ENCODE results near the gene THUMPD2. TPM values are rescaled to one million over a fixed set of nuclear protein-coding genes. Genes with fewer than 3 reads are reported as not detected.

Gene THUMPD2
- total RNA-seq, 1 experiment from 2014 or later: 19.5 TPM

DNA sequence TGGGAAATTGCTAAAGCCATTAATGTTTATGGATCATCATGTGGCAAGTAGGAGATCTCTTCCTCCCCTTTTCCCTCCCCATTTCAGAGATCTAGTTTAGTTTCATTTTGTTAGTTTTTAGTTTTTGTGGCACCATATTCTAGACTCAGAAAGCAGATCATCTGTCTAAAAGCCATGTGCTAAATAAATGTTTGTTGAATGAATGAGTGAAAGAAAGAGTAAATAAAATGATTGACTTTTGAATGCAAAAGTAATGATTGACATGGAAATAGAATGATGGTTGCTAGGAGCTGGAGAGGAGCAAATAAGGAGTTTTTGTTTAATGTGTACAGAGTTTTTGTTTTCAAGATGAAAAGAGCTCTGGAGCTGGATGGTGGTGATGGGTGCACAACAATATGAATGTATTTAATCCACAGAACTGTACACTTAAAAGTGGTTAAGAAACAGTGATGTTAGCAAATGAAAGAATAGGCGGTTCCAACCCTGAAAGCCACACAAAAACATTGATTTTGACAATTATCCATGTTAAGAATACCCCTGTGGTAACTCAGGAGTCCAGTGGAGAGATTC is 89.7 kb downstream of the THUMPD2 start:
- TF ChIP-seq, protein P1, sequence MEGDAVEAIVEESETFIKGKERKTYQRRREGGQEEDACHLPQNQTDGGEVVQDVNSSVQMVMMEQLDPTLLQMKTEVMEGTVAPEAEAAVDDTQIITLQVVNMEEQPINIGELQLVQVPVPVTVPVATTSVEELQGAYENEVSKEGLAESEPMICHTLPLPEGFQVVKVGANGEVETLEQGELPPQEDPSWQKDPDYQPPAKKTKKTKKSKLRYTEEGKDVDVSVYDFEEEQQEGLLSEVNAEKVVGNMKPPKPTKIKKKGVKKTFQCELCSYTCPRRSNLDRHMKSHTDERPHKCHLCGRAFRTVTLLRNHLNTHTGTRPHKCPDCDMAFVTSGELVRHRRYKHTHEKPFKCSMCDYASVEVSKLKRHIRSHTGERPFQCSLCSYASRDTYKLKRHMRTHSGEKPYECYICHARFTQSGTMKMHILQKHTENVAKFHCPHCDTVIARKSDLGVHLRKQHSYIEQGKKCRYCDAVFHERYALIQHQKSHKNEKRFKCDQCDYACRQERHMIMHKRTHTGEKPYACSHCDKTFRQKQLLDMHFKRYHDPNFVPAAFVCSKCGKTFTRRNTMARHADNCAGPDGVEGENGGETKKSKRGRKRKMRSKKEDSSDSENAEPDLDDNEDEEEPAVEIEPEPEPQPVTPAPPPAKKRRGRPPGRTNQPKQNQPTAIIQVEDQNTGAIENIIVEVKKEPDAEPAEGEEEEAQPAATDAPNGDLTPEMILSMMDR (conservative IDR thresholded peaks at IDR 0.05): no peak
- H2BK20ac ChIP-seq (ENCODE audit: low read depth, low read length, poor library complexity, severe bottlenecking): no peak overlapping the region
- H4K5ac ChIP-seq (ENCODE audit: insufficient read length, low read depth, low read length): no peak overlapping the region
- no peaks in the 10 kb centered on the region for H3K27me3 Mint-ChIP-seq (ENCODE audit: low read depth)
- H2BK12ac ChIP-seq (ENCODE audit: insufficient read length, low read depth, low read length): no peak overlapping the region
- H2AFZ ChIP-seq (ENCODE audit: low read length): no peak overlapping the region
- no peak overlapping the region for H2BK120ac ChIP-seq (ENCODE audit: low read depth, low read length, poor library complexity, severe bottlenecking)
- no peak for DNase-seq
- no peak overlapping the region for H3T11ph ChIP-seq (ENCODE audit: low read length)
- H3K79me1 ChIP-seq (ENCODE audit: insufficient read depth, low read depth, low read length, poor library complexity, severe bottlenecking): no peaks in the 10 kb centered on the region
- no peak overlapping the region for H3K18ac ChIP-seq (ENCODE audit: insufficient read length, low read depth, low read length)
- no peak overlapping the region for H4K8ac ChIP-seq (replicated peaks; ENCODE audit: insufficient read length, low read depth, low read length)
- H3K23me2 ChIP-seq (ENCODE audit: insufficient read length, low read depth, low read length, poor library complexity, severe bottlenecking): no peaks in the 10 kb centered on the region
- H3K23ac ChIP-seq (ENCODE audit: insufficient read length, low read depth, low read length): no peak overlapping the region
- H3K56ac ChIP-seq (ENCODE audit: insufficient read length, low read depth, low read length): no peak overlapping the region
- H3K4me1 ChIP-seq (ENCODE audit: insufficient read depth, low read length): 0 out of 2 replicates have a peak, but pooled peaks cover 5% of the 10 kb centered on the region
- no peak overlapping the region for H3K14ac ChIP-seq (ENCODE audit: insufficient read depth, low read length)
- no peak overlapping the region for H3K27ac Mint-ChIP-seq
- H3K27ac ChIP-seq (ENCODE audit: insufficient read length, low read depth, low read length): no peak overlapping the region
- H3K9me3 ChIP-seq (ENCODE audit: control insufficient read depth, low read depth, low read length): no peaks in the 10 kb centered on the region
- no peak overlapping the region for H3K4me2 ChIP-seq (ENCODE audit: insufficient read depth, insufficient read length, low read length)
- peaks cover 4% of the 10 kb centered on the region in 2 experiments; a peak in 4 of 5 replicates for H3K9me3 Mint-ChIP-seq
- no peaks in the 10 kb centered on the region for H3K79me2 ChIP-seq (ENCODE audit: insufficient read depth, low read length)
- H3K36me3 Mint-ChIP-seq (ENCODE audit: insufficient read depth in 1 of 3, low read depth in 3 of 3): peaks cover 3 to 6% (median 4%) of the 10 kb centered on the region in 3 experiments; a peak in 6 of 7 replicates
- H2BK15ac ChIP-seq (ENCODE audit: low read depth, low read length): no peak overlapping the region
- H3K4ac ChIP-seq (ENCODE audit: low read depth, low read length): no peak overlapping the region
- no peak overlapping the region for H2BK5ac ChIP-seq (ENCODE audit: insufficient read length, low read length)
- H3K4me1 Mint-ChIP-seq: peaks cover 18 to 21% of the 10 kb centered on the region in 2 experiments
- no peaks in the 10 kb centered on the region for H4K20me1 ChIP-seq (ENCODE audit: control insufficient read depth, insufficient read depth, insufficient read length)
- no peaks in the 10 kb centered on the region for H3K27me3 ChIP-seq (ENCODE audit: insufficient read depth, low read length)
- no peak overlapping the region for H3K9ac ChIP-seq (ENCODE audit: extremely low read depth, insufficient read length, low read length)
- WGBS (ENCODE audit: extremely low coverage, insufficient read length, low lambda C conversion rate): no CpG with 5 or more reads among the region's 1 CpG
- no peak overlapping the region for H3K4me3 Mint-ChIP-seq
- H2AK5ac ChIP-seq (ENCODE audit: insufficient read length, low read length): no peak overlapping the region
- H4K91ac ChIP-seq (ENCODE audit: insufficient read length, low read depth, low read length): no peak overlapping the region

All from H9 (cell line).